Measurements from ENCODE around the gene MLC1.

MLC1 gene

GRCh38 chr22:50016988-50017700 is 68.1 kb downstream of the MLC1 start:
- no peak for TF ChIP-seq CTCF (IDR thresholded peaks at IDR 0.05; ENCODE audit: low read depth, low read length)
- in situ Hi-C loops (cut with HindIII; ENCODE audit: low sequenced_read_pairs): no loop called here
- DNase-seq (ENCODE audit: low read depth, low spot score): no peak
- H3K4me3 ChIP-seq (ENCODE audit: low read depth, low read length): no peak overlapping the region

GRCh38 chr22:50016308-50016987 is 68.8 kb downstream of the MLC1 start:
- no peak overlapping the region for H3K4me3 ChIP-seq (ENCODE audit: low read depth, low read length)
- in situ Hi-C loops (cut with HindIII; ENCODE audit: low sequenced_read_pairs): no loop called here
- no peak for DNase-seq (ENCODE audit: low read depth, low spot score)
- TF ChIP-seq CTCF (IDR thresholded peaks at IDR 0.05; ENCODE audit: low read depth, low read length): no peak

GRCh38 chr22:50015451-50016307 is 69.5 kb downstream of the MLC1 start:
- DNase-seq (ENCODE audit: low read depth, low spot score): no peak
- TF ChIP-seq CTCF (IDR thresholded peaks at IDR 0.05; ENCODE audit: low read depth, low read length): no peak
- H3K4me3 ChIP-seq (ENCODE audit: low read depth, low read length): no peak overlapping the region
- in situ Hi-C loops (cut with HindIII; ENCODE audit: low sequenced_read_pairs): no loop called here

GRCh38 chr22:50014655-50015401 is 70.4 kb downstream of the MLC1 start:
- H3K4me3 ChIP-seq (ENCODE audit: low read depth, low read length): no peak overlapping the region
- in situ Hi-C loops (cut with HindIII; ENCODE audit: low sequenced_read_pairs): no loop called here
- TF ChIP-seq CTCF (IDR thresholded peaks at IDR 0.05; ENCODE audit: low read depth, low read length): no peak
- no peak for DNase-seq (ENCODE audit: low read depth, low spot score)

GRCh38 chr22:50014053-50014501 is 71.1 kb downstream of the MLC1 start:
- no peak for DNase-seq (ENCODE audit: low read depth, low spot score)

More at GRCh38 chr22:50014053-50014501, 71.1 kb downstream of the MLC1 start:
- no peak overlapping the region for H3K4me3 ChIP-seq (ENCODE audit: low read depth, low read length)
- no peak for TF ChIP-seq CTCF (IDR thresholded peaks at IDR 0.05; ENCODE audit: low read depth, low read length)
- in situ Hi-C loops (cut with HindIII; ENCODE audit: low sequenced_read_pairs): no loop called here
